GM08714 (cell line): ENCODE data around the gene XAGE3.
"Not testable (repeated sequence)": the region's sequence is repeated elsewhere in the genome, so short reads cannot be mapped to it uniquely, and the experiment has no call there.

ENCODE experiments used
- H3K4me3 ChIP-seq: fragments of 200-500 bp; sonication (Bioruptor generic); 2 replicates; pipeline ENCODE4 v1.5.1; 2014; ENCODE audit warnings: mild to moderate bottlenecking, low read length, inconsistent platforms
- ZNF274 ChIP-seq: IDR thresholded peaks from 2 replicates; pipeline ENCODE4 v1.6.1; 2012; ENCODE audit warnings: mild to moderate bottlenecking, low read depth, low read length

XAGE3 gene, protein sequence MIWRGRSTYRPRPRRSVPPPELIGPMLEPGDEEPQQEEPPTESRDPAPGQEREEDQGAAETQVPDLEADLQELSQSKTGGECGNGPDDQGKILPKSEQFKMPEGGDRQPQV

DNA sequence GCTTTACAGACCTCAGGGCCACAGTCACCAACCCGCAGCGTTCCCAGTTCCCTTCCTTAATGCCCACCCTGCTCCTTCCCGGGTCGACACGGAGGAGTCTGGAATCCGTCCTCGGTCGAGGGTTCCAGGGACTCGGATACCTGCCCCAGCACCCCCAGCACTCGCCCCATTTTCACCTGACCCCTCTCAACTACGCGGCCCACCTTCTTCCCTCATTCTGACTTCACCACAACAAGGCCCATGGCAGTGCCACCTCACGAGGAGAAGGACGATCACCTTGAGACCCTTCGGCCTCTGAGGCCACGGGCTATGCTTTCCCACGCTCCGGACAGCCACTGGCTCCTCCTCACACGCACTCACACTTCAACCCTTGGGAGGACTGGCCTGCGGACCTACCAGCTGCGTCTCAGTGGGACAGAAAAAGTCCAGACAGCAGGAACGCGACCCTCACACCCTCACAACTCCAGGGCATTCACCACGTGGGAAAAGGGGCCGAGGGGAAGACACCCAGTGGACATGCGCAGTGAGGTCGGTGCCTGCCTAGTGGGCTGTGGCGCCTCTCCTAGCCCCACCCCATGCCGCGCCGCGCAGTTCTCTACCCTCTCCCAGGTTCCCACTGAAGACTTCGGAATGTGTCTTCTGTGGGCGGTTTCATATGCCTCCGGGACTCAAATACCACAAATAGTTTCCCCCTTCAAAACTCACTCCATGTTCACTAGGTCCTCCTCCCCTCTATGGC, at the start of gene XAGE3:
TSS of gene XAGE3 (minus strand) at position 474 of the 739 bp plus-strand sequence. CDS start 950 bp downstream, outside the sequence.
- H3K4me3 ChIP-seq = no peak within 1 kb of the TSS
- no peak for TF ChIP-seq ZNF274

DNA sequence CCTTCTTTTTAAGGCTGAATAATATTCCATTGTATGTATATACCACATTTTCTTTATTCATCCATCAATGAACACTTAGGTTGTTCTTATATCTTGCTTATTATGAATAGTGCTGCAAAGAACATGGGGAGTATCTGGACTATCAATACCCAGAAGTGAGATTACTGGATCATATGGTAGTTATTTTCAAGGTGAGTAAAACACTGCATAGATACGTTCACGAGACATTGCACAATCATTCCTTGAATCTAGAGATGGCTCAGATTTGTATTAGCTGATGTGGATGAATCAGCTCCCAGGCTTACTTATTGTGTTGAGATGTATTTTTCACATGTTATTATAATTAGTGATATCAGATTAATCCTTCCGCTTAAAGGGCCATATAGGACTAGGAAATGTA, 46.8 kb upstream of the XAGE3 start:
- not testable (repeated sequence) for H3K4me3 ChIP-seq

DNA sequence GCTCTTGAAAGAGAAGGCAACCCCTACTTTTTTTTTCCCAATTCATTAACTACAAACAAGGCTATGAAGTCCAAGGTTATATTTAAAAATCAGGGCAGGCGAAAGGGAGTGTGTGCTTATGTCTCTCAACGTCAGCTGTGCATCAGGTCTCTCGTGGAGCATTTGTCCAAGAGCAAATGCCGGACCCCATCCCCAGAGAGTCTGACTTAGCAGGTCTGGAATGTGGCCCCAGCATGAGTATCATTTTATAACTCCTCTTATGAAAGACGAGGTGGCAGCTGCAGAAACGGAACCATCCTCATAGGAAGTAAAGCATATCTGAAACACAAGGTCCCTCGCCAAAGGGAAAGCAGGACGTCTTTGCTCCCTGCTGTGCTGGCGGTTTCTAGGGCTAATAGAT, 45.8 kb upstream of the XAGE3 start:
- not testable (repeated sequence) for H3K4me3 ChIP-seq

DNA sequence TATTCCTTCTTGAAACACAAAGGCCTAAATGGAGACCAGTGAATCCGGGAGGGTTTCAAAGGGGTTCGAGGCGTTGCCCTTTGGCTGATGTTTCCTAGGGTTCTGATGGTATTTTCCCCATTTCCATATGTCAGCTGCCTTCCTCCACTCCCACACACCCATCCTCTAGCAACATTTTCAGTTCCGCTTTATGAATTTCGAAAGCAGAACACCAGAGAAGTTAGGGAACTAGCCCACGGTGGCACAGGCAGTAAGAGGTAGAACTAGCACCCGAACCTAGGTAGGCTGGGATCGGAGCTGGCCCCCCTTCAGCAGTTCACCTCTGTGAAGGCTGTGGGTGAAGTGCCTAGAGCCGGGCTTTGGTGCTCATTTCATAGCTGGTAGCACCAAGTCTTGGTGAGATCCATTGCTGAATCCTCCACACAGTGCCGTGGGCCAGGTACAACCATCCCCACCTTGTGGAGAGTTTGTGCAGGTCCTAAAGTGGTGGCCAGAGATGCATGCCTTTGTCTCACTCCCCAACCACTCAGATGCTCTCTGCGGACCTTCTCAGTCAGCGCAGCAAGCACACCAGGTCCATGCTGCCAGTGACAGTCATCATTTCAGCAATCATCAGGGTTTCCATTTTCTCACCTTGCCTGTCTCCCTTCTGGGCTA, 41.6 kb upstream of the XAGE3 start:
- H3K4me3 ChIP-seq = not testable (repeated sequence)

DNA sequence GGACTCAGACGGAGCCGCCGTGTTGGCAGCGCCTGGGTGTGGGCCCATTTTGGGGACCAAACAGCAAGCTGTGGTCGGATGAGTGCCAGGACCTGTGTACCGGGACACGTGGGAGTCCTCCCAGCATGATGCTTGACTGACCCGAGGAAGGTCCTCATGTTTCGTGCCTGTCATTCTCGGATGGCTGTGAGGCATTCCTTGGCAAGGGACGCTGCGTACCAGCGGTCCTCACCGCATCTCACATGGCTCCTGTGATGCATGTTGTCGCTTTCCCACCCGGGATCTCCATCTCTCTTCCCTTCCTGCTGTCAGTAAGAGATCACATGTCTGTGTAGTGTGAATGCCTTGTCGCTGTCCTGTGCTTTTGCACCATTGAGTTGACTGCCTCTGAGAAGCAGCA, 40.0 kb upstream of the XAGE3 start:
- H3K4me3 ChIP-seq = not testable (repeated sequence)

DNA sequence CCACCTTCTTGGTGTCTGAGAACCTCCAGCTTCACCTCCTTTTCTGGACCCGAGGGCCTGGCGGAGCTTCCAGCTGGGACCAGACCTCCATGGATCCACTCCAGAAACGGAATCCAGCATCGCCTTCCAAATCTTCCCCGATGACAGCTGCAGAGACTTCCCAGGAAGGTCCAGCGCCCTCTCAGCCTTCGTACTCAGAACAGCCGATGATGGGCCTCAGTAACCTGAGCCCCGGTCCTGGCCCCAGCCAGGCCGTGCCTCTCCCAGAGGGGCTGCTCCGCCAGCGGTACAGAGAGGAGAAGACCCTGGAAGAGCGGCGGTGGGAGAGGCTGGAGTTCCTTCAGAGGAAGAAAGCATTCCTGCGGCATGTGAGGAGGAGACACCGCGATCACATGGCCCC, 39.3 kb upstream of the XAGE3 start:
- not testable (repeated sequence) for H3K4me3 ChIP-seq

DNA sequence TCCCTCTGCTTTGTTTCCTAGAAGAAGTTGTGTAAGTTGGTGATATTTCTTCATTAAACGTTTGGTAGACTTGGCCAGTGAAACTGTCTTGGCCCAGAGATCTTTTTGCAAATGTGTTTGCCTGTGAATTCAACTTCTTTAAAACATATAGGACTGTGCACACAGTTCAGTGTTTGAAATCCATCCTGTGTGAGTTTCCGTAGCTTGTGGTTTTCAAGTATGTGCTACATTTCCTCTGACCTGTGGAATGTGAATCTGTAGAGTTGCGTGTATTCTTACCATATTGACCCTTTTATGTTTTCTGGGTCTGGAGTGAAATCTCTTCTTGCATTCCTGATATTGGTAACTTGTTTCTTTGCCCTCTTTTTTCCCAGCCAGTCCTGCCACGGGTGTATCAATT, 38.2 kb upstream of the XAGE3 start:
- H3K4me3 ChIP-seq = not testable (repeated sequence)

DNA sequence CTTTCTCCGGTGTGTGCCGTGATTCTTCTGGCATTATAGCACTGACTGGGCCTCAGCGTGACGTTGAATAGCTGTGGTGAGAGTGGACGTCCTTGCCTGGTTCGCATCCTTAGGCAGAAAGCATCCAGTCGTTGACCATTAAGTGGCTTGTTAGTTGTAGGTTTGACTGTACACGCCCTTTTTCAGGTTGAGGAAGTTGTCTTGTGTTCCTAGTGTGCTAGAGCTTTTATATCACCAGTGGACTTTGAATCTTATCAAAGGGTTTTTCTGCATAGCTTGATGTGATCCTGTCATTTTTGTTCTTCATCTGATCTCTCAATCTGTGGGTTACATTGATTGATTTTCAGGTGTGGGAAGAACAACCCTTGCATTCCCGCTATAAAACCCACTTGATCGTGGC, 37.6 kb upstream of the XAGE3 start:
- not testable (repeated sequence) for H3K4me3 ChIP-seq

DNA sequence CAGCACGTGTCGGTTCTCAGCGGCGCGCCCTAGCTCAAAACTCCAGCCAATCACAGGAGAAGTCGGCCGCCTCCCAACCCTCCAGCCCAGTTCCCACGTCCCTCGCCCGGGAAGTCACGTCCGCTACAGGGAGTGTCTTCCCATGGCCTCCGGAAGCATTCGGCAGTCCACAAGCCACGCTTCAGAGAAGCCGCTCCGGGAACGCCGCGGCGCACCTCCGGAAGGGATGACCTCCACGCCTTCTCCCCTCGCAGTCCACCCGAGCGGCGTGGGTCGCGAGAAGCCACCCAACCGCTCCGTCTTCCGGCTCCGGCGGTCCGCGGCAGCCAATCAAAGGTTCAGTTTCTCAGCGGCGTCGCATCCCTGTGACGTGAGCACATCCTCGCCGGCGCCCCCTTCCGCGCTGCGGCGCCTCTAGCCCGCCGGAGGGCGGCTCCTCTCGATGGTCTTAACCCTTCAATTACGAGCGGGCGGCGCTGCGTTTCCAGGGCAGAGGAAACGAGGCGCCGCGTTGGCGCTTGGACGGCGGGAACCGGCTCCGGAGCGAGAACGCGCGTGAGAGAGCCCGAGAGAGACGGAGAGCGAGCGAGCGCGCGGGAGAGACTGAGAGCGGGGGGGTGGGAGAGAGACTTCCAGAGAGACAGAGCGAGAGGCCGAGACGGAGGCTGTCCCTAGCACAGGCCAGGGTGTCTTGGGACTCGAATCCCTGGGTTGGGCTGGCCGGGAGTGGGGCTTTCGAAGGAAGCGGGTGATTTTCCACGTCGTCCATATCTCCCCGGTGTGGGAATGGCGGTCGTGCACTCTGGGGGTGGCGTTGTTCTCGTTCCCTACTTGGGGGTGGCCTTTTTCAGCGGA, 29.2 kb upstream of the XAGE3 start, which contains the start of gene FAM156B:
TSS of gene FAM156B (plus strand) at position 476 of the 855 bp plus-strand sequence. CDS start 9,896 bp downstream, outside the sequence.
- H3K4me3 ChIP-seq = not testable (repeated sequence)

DNA sequence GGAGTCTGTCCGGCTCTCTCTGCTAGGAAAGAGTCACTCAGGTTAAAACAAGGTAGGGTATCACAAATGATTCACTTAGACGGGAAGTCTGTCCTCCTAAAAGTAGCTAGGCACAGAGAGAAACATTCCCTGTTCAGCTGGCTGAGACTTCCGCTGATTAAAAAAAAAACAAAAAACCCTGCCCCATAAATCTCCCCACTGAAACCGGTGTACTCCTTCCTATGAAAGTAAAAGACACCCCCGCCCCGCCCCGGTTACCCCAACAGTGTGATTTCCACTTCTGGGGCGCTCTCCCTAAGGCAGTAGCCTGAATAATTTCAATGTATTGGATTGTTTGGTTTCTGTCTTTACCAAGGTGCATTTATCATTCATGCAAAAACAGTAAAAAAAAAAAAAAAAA, 28.6 kb upstream of the XAGE3 start:
- not testable (repeated sequence) for H3K4me3 ChIP-seq

DNA sequence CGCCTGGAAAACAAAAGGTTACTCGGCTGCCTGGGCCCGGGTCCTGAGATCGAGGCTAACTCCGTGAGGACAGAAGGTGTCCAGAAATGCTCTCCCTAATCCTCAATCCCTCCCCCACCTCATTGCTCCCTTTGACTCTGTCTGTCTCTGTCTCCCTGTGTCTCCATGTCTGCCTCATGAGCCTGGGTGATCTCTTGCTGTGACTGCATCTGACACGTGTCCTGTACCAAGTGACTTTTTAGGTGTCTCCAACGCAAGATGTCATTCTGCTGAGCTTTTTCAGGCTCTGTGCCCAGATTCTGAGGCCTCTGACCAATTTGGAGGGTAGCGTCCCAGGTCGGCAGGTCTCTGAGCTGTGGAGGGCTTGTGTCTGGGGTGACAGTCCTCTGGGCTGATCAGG, 20.2 kb upstream of the XAGE3 start:
- H3K4me3 ChIP-seq = not testable (repeated sequence)

DNA sequence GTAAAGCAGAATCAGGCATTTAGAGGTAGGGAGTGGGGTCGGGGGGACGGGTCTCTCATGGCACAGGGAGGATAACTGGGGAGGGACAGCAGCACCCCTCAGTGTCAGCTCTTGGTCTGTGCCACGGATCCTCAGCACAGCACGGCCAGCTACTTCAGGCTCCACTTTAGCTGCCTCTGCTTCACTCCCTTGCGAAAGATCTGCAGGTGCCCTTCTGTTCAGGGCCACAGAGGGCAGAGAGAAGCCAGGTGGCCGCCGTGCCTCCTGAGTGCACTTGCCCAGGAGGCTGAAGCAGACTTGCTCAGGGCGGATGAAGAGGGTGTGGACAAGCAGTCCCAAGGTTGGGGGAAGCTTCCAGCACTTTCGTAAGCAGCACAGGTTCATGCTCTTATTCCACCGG, 19.6 kb upstream of the XAGE3 start:
- not testable (repeated sequence) for H3K4me3 ChIP-seq

DNA sequence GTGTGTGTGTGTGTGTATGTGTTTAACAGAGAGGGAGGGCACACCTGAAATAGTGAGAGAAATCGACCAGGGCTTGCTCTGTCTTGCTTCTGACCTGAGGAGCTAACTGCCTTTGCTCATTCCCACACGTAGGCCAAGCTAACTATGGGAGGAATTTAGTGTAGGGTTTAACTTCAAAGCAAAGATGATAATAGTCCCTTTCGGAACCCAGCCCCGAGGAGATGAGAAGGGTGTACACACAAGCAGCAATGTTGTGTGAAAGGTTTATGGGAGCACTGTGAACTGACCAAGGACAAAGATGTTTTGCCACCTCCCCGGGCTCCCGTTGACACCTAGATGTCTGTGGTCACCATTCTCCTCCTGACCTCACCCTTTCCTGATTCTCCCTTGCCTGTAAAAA, 8.5 kb upstream of the XAGE3 start:
- H3K4me3 ChIP-seq = not testable (repeated sequence)

DNA sequence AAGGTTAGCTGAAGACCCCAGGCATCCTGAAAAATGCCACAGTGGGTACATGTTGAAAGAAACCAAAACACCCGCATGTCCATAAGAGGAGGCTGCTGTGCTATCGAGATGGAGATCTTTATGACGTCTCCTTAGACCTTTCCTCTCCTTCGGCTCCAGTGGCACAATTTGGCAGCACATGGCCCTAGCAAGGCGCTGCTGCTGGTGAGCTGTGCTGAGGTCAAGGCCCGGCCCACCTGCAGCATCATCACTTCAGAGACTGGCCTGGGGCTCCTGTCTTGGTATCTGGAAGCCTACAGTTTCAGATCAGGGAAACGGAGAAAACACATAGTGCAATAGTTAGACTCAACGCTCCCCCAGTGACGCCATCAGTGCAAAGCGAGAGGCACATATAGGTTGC, 7.6 kb upstream of the XAGE3 start:
- not testable (repeated sequence) for H3K4me3 ChIP-seq

DNA sequence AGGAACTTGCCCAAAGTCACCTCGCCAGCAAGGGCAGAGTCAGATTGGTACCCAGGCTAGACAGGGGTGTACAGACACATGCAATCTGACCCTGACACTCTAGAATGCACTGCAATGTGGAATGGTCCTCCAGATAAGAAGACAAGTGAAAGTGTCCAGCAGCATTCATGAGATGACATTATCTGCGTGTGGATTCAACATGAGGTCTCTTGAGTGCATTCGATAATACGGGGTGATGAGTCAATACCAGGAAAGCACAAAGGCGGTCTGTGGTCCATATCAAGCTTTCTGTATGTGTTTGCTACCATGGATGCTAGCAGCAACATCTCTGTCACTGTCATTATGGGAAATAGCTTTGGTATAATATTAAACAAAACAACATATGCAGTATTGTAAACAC, 6.8 kb upstream of the XAGE3 start:
- no peak overlapping the region for H3K4me3 ChIP-seq
- TF ChIP-seq ZNF274 = no peak

DNA sequence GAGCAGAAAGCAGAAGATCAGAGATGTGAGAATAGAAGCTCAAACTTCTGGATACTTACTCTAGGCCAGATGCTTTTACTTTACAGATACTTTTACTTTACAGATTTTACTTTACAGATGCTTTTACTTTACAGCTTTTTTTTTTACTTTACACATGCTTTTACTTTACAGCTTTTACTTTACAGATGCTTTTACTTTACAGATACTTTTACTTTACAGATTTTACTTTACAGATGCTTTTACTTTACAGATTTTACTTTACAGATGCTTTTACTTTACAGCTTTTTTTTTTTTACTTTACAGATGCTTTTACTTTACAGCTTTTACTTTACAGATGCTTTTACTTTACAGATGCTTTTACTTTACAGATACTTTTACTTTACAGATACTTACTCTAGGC, 5.9 kb upstream of the XAGE3 start:
- not testable (repeated sequence) for H3K4me3 ChIP-seq
